Activated naive CD4-positive, alpha-beta T cell treated with anti-CD3 and anti-CD28 coated beads, Interleukin-2, amount 50 U/mL, for 24 hours (primary cell): ENCODE data around the gene COG5.
"Not testable (repeated sequence)": the region's sequence is repeated elsewhere in the genome, so short reads cannot be mapped to it uniquely, and the experiment has no call there.

Experiments
- H3K27ac Mint-ChIP-seq: one replicate; pipeline ENCODE4 v1.8.0; 2021; ENCODE audit warnings: mild to moderate bottlenecking, mixed read lengths
- H3K27me3 Mint-ChIP-seq: one replicate; pipeline ENCODE4 v1.8.0; 2021; ENCODE audit warnings: mixed read lengths
- H3K36me3 Mint-ChIP-seq: one replicate; pipeline ENCODE4 v1.8.0; 2021; ENCODE audit warnings: mixed read lengths
- H3K4me1 Mint-ChIP-seq: one replicate; pipeline ENCODE4 v1.8.0; 2021; ENCODE audit warnings: mixed read lengths
- H3K4me3 Mint-ChIP-seq: one replicate; pipeline ENCODE4 v1.8.0; 2021; ENCODE audit warnings: mild to moderate bottlenecking, mixed read lengths
- H3K9me3 Mint-ChIP-seq: one replicate; pipeline ENCODE4 v1.8.0; 2021; ENCODE audit warnings: mixed read lengths

COG5 gene

DNA sequence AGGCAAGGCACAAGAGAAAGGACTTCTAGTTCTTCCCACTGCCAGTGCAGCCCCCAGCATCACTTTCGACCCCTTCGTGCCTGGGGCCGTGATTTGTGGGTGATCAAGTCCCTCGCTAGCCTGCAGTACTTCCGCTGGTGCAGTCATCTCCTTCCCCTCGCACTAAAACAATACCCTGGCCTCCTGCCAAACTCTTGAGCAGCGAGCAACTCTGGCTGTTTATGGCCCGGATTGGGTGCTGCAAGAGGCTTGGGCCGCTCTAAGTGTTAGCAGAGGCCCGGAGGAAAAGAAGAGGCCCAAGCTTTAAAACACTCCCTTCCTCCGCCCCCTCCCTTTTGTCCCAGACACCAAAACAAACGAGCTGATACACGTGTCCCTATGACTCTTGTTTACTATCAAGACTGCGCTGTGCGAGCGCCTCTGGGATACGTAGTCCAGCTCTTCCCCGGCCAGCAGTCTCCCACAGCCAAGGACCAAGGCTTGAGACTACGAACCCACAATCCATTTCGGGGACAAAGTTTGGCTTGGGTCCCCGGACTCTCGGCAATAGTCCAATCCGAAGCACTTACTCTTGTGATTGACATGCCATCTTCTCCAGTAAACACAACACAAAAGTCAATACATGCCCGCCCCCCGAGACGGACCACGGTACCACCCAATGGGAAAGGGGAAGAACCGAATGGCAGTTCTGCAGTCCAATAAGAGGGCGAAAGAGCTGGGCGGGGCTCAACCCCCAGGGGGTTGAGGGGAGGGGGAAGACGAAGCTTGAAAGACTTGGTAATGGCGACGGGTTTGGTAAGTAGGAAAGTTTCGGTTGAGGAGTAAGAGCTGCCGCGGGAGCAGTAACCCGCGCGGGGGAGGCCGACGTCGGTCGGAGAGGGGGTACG, 395.2 kb downstream of the COG5 start, which contains the start of gene HBP1:
HBP1 (plus strand) TSS at position 771 of the 887 bp plus-strand sequence. CDS start 10,891 bp downstream, outside the sequence.
- no peaks in the 10 kb centered on the region for H3K9me3 Mint-ChIP-seq
- H3K27ac Mint-ChIP-seq = peak within 1 kb of the TSS; percentile 99
- H3K4me1 Mint-ChIP-seq = peaks cover 43% of the 10 kb centered on the region
- H3K36me3 Mint-ChIP-seq = peaks cover 3% of the 10 kb centered on the region
- peak within 1 kb of the TSS; percentile 93 for H3K4me3 Mint-ChIP-seq
- H3K27me3 Mint-ChIP-seq = no peaks in the 10 kb centered on the region

- peak overlapping the region; percentile 93 for H3K4me3 Mint-ChIP-seq
- H3K4me1 Mint-ChIP-seq = peaks cover 35% of the 10 kb centered on the region
- H3K9me3 Mint-ChIP-seq = no peaks in the 10 kb centered on the region
- no peaks in the 10 kb centered on the region for H3K27me3 Mint-ChIP-seq
- peak overlapping the region; percentile 99 for H3K27ac Mint-ChIP-seq
- H3K36me3 Mint-ChIP-seq = peaks cover 1% of the 10 kb centered on the region
Measured at GRCh38 chr7:107167483-107168232, 396.1 kb downstream of the COG5 start.

GRCh38 chr7:107166736-107167426, 396.8 kb downstream of the COG5 start:
- peak overlapping the region; percentile 99 for H3K27ac Mint-ChIP-seq

DNA sequence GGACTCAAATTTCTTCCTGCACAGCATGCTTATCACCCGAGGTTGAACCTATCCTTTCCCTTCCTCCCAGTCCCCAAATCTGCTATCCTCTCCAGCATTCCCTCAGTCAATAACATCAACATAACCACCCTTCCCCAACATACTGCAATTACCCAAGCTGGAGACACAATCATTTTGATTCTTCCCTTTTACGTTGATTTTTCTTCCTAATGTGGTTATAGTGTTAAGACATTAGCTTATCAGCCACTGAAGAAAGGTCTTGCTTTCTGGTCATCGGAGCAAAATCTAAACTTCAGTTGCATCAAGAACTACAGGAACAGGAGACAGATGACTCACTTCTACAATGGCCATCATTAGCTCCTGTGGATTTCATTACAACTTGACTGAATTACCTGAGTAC, 398.4 kb downstream of the COG5 start:
- no peak overlapping the region for H3K27ac Mint-ChIP-seq
- no peaks in the 10 kb centered on the region for H3K36me3 Mint-ChIP-seq
- no peaks in the 10 kb centered on the region for H3K27me3 Mint-ChIP-seq
- peak overlapping the region; percentile 12 for H3K4me3 Mint-ChIP-seq
- H3K9me3 Mint-ChIP-seq = no peaks in the 10 kb centered on the region
- peaks cover 17% of the 10 kb centered on the region for H3K4me1 Mint-ChIP-seq

More at GRCh38 chr7:107166736-107167426, 396.8 kb downstream of the COG5 start:
- no peaks in the 10 kb centered on the region for H3K27me3 Mint-ChIP-seq
- peak overlapping the region; percentile 93 for H3K4me3 Mint-ChIP-seq
- H3K9me3 Mint-ChIP-seq = no peaks in the 10 kb centered on the region
- peaks cover 1% of the 10 kb centered on the region for H3K36me3 Mint-ChIP-seq
- H3K4me1 Mint-ChIP-seq = peaks cover 30% of the 10 kb centered on the region

DNA sequence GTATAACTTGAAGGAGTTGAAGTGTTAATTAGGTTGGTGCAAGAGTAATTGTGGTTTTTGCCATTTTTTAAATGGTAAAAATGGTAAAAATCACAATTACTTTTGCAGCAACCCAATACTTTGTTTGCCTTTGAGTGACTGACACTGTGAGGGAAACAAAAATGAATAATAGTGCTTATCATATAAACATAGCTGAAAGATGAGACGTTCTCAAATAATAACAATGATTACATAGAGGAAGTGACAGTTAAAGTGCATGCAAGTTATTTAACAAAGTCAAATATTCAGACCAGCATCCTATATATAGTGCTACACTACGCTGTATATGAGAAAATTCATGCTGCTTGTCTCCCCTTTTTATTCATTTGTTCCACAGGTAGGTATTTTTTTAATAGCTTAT, 399.6 kb downstream of the COG5 start:
- Mint-ChIP-seq H3K27me3 (no peaks in the 10 kb centered on the region), H3K4me3 (no peak overlapping the region), H3K36me3 (no peaks in the 10 kb centered on the region), H3K9me3 (no peaks in the 10 kb centered on the region), H3K4me1 (peaks cover 17% of the 10 kb centered on the region), H3K27ac (no peak overlapping the region)

DNA sequence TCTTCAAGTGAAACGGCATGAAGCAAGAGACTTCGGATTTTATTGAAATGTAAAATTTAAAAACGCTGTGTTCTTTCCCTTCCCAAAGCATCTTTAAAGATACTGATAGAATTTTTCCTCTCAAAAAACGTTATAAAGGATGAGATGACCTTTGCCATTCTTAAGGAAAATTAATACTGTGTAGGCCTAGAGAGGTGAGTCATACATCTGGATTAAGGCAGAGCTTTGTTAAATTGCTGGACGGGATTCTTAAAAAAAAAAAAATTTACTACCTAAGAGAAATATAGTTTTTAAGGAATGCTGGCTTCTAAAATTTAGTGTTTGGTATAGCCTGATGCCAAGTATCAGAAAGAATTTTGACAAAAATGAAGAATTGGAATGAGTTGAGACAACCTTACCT, 401.2 kb downstream of the COG5 start:
- peaks cover 16% of the 10 kb centered on the region for H3K4me1 Mint-ChIP-seq

GRCh38 chr7:107161415-107161814, 402.3 kb downstream of the COG5 start:
- no peak overlapping the region for H3K4me3 Mint-ChIP-seq
- H3K4me1 Mint-ChIP-seq = peaks cover 7% of the 10 kb centered on the region

More for the DNA sequence above, 401.2 kb downstream of the COG5 start:
- H3K27me3 Mint-ChIP-seq = no peaks in the 10 kb centered on the region
- H3K9me3 Mint-ChIP-seq = no peaks in the 10 kb centered on the region
- H3K36me3 Mint-ChIP-seq = no peaks in the 10 kb centered on the region
- H3K27ac Mint-ChIP-seq = no peak overlapping the region
- H3K4me3 Mint-ChIP-seq = no peak overlapping the region

GRCh38 chr7:107160389-107160788, 403.3 kb downstream of the COG5 start:
- H3K4me1 Mint-ChIP-seq = no peaks in the 10 kb centered on the region
- no peaks in the 10 kb centered on the region for H3K27me3 Mint-ChIP-seq
- no peaks in the 10 kb centered on the region for H3K36me3 Mint-ChIP-seq
- H3K9me3 Mint-ChIP-seq = no peaks in the 10 kb centered on the region
- H3K27ac Mint-ChIP-seq = no peak overlapping the region
- H3K4me3 Mint-ChIP-seq = no peak overlapping the region

More at GRCh38 chr7:107161415-107161814, 402.3 kb downstream of the COG5 start:
- Mint-ChIP-seq H3K9me3 (no peaks in the 10 kb centered on the region), H3K27me3 (no peaks in the 10 kb centered on the region), H3K36me3 (no peaks in the 10 kb centered on the region), H3K27ac (no peak overlapping the region)

DNA sequence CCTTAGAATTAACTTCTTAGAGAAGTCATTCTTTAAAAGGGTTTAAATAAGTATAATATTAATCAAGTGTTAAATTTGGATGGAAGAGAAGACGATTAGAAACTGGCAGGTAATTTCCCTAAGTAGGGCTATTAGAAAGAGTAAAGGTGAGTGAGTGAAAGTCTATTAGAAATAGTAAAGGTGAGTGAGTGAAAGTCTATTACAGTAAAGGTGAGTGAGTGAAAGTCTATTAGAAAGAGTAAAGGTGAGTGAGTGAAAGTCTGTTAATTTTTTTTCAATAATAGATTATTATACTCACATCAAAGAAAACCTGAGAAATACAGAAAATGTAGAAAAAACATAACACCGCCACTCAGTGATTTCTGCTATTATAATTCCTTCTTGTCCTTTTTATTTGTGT, 405.7 kb downstream of the COG5 start:
- Mint-ChIP-seq H3K27ac (no peak overlapping the region), H3K4me1 (no peaks in the 10 kb centered on the region), H3K36me3 (no peaks in the 10 kb centered on the region), H3K4me3 (no peak overlapping the region), H3K27me3 (no peaks in the 10 kb centered on the region), H3K9me3 (no peaks in the 10 kb centered on the region)

GRCh38 chr7:107157091-107157490, 406.6 kb downstream of the COG5 start:
- Mint-ChIP-seq H3K27ac (no peak overlapping the region), H3K4me3 (no peak overlapping the region), H3K36me3 (no peaks in the 10 kb centered on the region), H3K9me3 (no peaks in the 10 kb centered on the region), H3K27me3 (no peaks in the 10 kb centered on the region), H3K4me1 (no peaks in the 10 kb centered on the region)

DNA sequence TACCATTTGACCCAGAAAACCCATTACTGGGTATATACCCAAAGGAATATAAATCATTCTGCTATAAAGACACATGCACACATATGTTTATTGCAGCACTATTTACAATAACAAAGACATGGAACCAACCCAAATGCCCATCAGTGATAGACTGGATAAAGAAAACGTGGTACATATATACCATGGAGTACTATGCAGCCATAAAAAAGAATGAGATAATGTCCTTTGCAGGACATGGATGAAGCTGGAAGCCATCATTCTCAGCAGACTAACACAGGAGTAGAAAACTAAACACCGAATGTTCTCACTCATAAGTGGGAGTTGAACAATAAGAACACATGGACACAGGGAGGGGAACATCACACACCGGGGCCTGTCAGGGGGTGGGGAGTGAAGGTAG, 408.0 kb downstream of the COG5 start:
- not testable (repeated sequence) for H3K27me3 Mint-ChIP-seq, H3K36me3 Mint-ChIP-seq, H3K27ac Mint-ChIP-seq, H3K9me3 Mint-ChIP-seq, H3K4me1 Mint-ChIP-seq, H3K4me3 Mint-ChIP-seq

- Mint-ChIP-seq H3K27me3 (no peaks in the 10 kb centered on the region), H3K4me3 (no peak overlapping the region), H3K9me3 (no peaks in the 10 kb centered on the region), H3K27ac (no peak overlapping the region), H3K4me1 (no peaks in the 10 kb centered on the region), H3K36me3 (no peaks in the 10 kb centered on the region)
Measured at GRCh38 chr7:107154826-107155225, 408.9 kb downstream of the COG5 start.

DNA sequence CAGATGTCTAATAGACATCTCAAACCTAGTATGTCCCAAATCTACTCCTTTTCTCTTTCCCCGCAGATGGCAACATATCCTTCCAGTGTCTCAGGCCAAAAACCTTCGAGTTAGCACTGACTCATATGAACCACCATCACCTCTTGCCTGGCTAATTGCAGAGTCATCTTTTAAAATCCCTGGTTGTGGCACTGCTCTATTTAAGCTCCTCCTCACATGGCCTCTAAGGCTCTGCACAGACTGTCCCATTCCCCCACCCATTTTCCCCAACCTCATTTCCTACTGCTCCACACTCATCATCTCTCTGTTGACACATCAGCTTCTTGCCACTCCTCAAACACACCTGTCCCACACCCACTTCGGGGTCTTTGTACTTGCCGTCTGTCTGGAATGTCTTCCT, 411.7 kb downstream of the COG5 start:
- no peak overlapping the region for H3K4me3 Mint-ChIP-seq
- H3K4me1 Mint-ChIP-seq = peaks cover 9% of the 10 kb centered on the region
- H3K36me3 Mint-ChIP-seq = no peaks in the 10 kb centered on the region
- no peak overlapping the region for H3K27ac Mint-ChIP-seq
- no peaks in the 10 kb centered on the region for H3K27me3 Mint-ChIP-seq
- no peaks in the 10 kb centered on the region for H3K9me3 Mint-ChIP-seq
